Testis (tissue), 2 donors: ENCODE measurements around the gene C1QTNF8.

Experiments used
- CTCF ChIP-seq, 3 experiments: fragments of 450-650 bp in 2 of 3; fragments of 200-600 bp in 1 of 3; sonication (generic) in 1 of 3; IDR thresholded peaks; one replicate each; pipeline ENCODE4 v1.5.1; 2016 to 2019; ENCODE audit warnings: antibody characterized with exemption in 3 of 3, mild to moderate bottlenecking in 2 of 3, moderate library complexity in 1 of 3
- POLR2A ChIP-seq: fragments of 450-650 bp; IDR thresholded peaks from one replicate; pipeline ENCODE4 v1.6.1; 2017; ENCODE audit warnings: antibody characterized with exemption, mild to moderate bottlenecking, moderate library complexity

DNA sequence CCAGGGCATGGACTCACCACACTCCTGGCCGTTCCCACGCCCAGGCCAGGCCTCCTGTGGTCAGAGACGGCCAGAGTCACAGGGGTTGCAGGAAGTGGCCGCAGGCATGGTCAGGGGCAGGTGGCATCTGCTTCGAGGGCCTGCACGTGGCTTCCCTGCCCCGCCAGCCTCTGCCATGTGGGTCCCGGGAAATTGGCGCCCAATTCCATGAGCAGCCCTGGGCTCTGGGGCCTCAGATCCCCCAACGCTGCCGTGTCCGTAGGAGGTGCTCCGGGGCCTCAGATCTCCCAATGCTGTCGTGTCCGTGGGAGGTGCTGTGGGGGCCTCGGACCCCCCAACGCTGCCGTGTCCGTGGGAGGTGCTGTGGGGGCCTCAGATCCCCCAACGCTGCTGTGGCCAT is 33.1 kb downstream of the C1QTNF8 start:
- TF ChIP-seq POLR2A (no peak), CTCF (IDR thresholded peaks at IDR 0.05) (no peak)
